Fibroblast of skin of left biceps (primary cell): ENCODE data around the gene KCNG1.

Source experiments
- DNase-seq, 2 experiments: peaks; one replicate each; pipeline ENCODE4 v3.0.0-alpha.2; 2013; ENCODE audit warnings: low read depth in 2 of 2

Gene KCNG1

DNA sequence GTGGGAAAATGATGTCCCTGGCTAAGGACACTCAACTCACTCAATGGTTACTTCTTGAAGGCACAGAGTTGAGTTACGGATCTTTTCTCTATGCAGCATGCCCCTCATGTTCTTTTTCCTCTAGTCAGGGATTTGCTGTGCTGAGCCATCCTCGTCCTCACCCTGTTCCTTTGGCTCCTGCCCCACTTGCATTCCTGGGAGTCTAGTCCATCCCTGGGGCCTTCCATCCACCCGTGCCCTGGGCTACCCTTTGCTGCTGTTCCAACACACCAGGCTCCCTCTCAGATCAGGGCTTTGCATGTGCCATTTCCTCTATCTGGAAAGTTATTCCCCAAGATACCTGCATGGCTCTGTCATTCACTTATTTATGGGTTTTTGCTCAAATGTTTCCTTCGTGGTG lies 13.3 kb upstream of the KCNG1 start:
- no peak for DNase-seq

DNA sequence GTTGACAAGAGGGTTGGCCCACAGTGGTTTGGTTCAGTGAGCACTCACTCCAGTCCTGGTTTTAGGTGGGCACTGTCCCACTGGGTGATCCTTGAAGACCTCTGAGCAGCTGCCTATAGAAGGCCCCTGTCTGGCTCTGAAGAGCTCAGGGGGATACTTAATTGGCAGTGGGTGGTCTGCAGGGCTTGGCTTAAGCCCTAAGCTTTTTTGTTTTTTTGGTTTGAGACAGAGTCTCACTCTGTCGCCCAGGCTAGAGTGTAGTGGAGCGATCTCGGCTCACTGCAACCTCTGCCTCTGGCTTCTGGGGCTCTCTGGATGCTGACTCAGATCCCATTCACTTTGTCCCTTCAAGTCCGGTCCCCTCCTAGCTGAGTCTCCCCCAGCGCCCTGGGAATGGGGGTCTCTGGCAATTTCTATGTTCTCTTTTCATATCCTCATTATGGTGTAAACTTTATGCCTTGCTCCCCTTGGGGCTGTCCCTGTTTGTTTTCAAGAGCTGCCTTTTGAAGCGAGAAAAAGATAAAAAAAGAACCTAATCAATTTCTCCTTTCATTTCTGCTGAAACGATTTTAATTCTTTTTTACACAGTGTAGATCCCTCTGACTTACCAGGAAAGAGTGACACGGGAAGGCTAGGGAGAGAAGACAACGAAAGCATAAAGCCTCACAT lies 12.2 kb upstream of the KCNG1 start:
- no peak for DNase-seq

DNA sequence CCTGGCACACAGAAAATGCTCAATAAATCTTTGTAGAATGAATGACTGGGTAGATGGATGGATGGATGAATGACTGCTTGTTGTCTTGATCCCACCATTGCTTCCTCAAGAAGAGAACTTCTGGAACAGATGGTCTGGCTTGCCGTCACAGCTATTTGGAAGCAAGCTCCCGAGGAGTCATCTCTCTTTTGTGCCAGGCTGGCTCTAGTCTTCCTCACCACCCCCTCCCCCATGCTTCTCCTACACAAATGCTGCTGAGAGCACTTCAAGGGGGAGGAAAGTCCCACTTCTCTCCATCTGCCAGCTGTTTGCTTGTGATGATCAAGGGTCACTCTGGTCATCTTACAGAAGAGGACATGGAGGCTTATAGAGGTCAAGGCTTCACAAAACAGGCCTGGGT lies 11.6 kb upstream of the KCNG1 start:
- DNase-seq = no peak

- DNase-seq = peak; percentile 62 to 67
Observed at GRCh38 chr20:51029963-51030920, 7.3 kb upstream of the KCNG1 start.

DNA sequence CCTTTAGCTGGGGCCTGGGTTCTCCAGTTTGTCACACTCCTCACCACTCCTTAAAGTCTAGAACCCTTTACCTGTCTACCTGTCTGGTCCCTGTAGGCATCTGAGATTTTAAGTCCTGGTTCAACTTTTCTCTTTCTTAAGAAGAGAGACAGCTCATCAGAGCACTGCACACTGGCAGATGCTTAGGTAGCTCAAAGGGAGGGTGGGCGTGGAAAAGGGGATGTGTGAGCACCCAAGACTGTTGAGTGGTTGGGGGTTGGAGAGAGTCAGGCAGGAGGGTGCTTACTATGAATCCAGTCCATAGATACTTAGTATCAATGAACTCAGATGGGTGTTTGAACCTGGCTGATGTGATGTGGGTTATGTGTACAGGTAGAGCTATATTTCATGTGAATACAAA lies 6.6 kb upstream of the KCNG1 start:
- no peak for DNase-seq

GRCh38 chr20:51028616-51029212 lies 5.8 kb upstream of the KCNG1 start:
- DNase-seq = no peak

- DNase-seq = no peak
Observed at GRCh38 chr20:51027035-51027795, 4.3 kb upstream of the KCNG1 start.

DNA sequence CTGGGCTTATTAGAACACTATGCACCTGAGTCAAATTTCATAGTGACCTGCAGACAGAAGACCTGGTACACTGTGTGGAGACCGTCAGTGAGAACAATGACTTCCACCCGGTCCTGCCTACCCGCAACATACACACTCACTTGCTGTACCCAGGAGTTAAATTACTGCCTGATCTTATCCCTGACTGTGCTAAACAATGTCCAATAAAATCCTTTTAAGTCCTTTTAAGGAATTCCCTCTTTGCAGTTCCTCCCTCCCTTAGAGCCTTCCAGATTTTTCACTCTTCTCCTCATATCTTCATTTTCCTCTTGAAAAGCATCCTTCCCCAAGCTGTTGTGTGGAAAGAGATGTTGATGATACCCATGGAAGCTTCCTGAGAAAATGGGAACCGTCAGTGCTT lies 3.4 kb upstream of the KCNG1 start:
- no peak for DNase-seq

GRCh38 chr20:51024761-51025160 lies 1.9 kb upstream of the KCNG1 start:
- no peak for DNase-seq

GRCh38 chr20:51023617-51024155 lies 779 bp upstream of the KCNG1 start:
- no peak for DNase-seq

DNA sequence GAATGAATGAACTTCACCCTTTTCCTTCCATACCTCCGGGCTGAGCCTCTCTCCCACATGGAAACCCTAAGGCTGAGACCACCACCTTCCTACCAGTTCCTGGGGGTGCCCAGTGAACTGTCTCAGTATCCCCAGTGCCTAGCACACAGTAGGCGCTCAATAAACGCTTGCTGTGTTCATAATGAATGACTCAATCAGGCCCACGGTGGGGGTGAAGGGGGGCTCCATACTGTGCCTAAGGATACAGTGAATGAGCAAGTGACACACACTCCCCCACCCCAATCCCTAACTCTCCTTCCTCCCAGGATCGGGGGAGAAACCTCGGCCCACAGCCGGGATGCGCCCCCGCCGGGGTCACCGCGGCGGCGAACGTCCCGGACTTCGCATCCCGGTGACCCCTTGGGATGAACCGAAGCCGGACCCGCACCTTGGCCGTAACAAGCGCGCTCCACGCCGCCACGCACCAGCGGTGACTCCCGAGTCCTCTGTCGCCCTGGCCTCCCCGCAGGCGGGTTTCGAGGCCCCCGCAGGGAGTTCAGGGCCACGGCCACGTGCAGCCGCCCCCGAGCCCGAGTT lies 592 bp downstream of the KCNG1 start:
- no peak for DNase-seq

DNA sequence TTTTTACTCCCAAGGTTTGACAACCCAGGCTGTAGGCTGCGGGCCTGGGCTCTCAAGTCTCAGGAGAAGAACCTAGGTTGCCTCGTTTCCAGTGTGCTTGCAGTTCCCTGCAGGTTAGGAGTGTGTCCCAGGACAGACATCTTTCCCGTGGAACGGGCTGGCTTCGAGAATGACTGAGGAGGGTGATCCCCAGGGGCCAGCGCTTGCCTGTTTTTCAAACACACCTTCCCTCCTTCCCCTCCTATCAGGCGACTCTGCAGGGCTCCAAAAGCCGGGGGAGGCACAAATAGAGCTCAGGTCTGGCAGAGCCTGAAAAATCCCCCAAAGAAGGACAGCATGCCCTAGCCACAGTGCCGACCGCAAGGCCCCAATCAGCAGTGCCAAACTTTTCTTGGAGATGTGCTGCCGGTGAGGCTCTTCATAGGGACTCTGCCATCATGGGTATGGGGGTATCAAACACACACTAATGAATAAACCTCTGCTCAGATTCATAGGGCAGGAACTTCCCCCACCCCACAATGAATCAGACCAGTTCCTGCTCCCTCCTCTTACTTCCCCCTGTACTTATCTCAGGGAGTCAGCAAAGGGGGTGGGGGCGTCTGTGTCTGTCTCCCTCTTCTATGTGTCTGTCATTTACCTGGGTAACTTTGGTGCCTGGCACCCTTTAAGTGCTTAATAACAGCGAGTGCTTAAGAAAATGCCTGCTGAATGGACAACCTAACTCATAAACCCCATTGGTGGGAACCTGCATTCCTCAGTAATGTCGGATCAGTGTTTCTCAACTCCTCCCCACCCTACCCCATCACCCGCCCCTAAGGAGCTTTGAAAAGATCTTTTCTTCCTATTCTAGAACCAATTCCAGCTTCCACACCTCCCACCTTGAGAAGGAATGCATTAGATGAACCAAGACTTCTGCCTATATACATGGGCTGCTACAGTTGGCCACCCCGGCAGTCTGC lies 1.6 kb downstream of the KCNG1 start:
- no peak for DNase-seq

DNA sequence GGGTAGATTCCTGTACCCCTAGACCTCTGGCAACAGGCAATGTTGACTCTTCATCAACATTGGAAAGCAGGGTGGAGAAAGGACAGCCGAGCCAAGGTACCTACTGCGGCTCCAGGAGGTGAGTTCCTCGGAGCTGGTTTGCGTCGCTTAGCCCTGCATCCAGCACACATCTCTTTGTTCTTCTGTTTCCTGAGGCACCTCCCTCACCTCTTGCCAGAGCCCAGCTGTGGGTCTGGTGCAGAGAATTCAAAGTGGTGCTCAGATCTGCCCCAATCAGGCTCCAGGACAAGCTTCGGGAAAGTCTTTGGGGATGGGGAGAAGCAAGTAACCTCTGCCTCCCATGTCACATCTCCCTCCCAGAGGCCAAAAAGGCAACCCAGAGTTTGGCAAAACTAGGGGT lies 2.2 kb downstream of the KCNG1 start:
- DNase-seq = no peak

- no peak for DNase-seq
Observed at GRCh38 chr20:51019656-51020592, 3.0 kb downstream of the KCNG1 start.

DNA sequence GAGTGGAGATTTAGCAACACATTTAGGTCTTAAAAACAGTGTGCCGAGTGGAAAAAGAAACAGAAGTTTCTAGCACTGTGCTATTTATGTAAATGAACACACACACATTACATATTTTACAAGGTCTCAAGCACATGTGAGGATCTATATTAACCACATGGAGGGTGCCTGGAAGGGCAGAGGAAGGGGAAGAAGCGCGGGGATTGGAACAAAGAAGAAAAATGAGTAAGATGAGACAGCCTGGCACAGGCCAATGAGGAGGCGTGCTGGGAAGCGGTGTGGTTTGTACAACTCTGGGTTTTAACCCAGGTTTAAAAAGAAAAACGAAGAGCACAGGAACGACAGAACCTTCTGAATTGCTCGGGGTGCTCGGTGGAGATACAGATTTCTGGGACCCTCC lies 5.7 kb downstream of the KCNG1 start:
- no peak for DNase-seq

GRCh38 chr20:51016521-51016920 lies 6.4 kb downstream of the KCNG1 start:
- DNase-seq = no peak

- peak in 1 of 2 experiments; percentile 36 for DNase-seq
Observed at GRCh38 chr20:51014797-51015722, 7.8 kb downstream of the KCNG1 start.
